Esophagus muscularis mucosa (tissue), 4 donors: ENCODE data around the gene MTG2. TPM values are rescaled to one million over a fixed set of nuclear protein-coding genes. Genes with fewer than 3 reads are reported as not detected.

Source experiments
- DNase-seq: peaks from one replicate; pipeline ENCODE4 v3.0.0-alpha.2; 2017; ENCODE audit errors: extremely low spot score
- H3K27ac ChIP-seq, 4 donors: fragments of 200-600 bp; sonication (generic); replicated peaks in 1 of 4; 1 replicate in 3 of 4; 2 replicates in 1 of 4; pipeline ENCODE4 v1.5.1; 2016 to 2019; ENCODE audit warnings: mild to moderate bottlenecking in 1 of 4
- H3K27me3 ChIP-seq, 4 donors: fragments of 200-600 bp; sonication (generic); one replicate each; pipeline versions ENCODE4 v1.5.1 to v1.6.0; 2016 to 2019
- H3K36me3 ChIP-seq, 4 donors: fragments of 200-600 bp; sonication (generic); one replicate each; pipeline ENCODE4 v1.5.1; 2016 to 2019
- H3K4me1 ChIP-seq, 4 donors: fragments of 200-600 bp; sonication (generic); one replicate each; pipeline ENCODE4 v1.5.1; 2016 to 2019
- H3K4me3 ChIP-seq, 4 donors: fragments of 200-600 bp; sonication (generic); 1 replicate in 2 of 4; 2 replicates in 2 of 4; pipeline ENCODE4 v1.5.1; 2016 to 2019; ENCODE audit warnings: mild to moderate bottlenecking in 4 of 4, moderate library complexity in 1 of 4
- H3K9me3 ChIP-seq, 4 donors: fragments of 200-600 bp; sonication (generic); 1 replicate in 3 of 4; 2 replicates in 1 of 4; pipeline ENCODE4 v1.5.1; 2016 to 2019
- CTCF ChIP-seq, 3 experiments: fragments of 200-600 bp in 2 of 3; fragments of 450-650 bp in 1 of 3; sonication (generic) in 2 of 3; IDR thresholded peaks; one replicate each; pipeline ENCODE4 v1.5.1; 2017 to 2019; ENCODE audit warnings: antibody characterized with exemption in 3 of 3, mild to moderate bottlenecking in 2 of 3, moderate library complexity in 1 of 3
- EP300 ChIP-seq: sonication (generic); formaldehyde crosslinking; IDR thresholded peaks from one replicate; pipeline ENCODE4 v1.6.1; 2017; ENCODE audit warnings: antibody characterized with exemption
- POLR2A ChIP-seq: fragments of 450-650 bp; IDR thresholded peaks from one replicate; pipeline ENCODE4 v1.6.1; 2017; ENCODE audit warnings: antibody characterized with exemption, moderate library complexity, mild to moderate bottlenecking, low read depth
- POLR2AphosphoS5 ChIP-seq, 2 donors: sonication (generic); formaldehyde crosslinking; IDR thresholded peaks; one replicate each; pipeline ENCODE4 v1.6.1; 2017; ENCODE audit warnings: antibody characterized with exemption in 2 of 2
- WGBS: methylation state at CpG from one replicate; pipeline ENCODE4 v1.1.5; 2018; 5-methylcytosine and 5-hydroxymethylcytosine counted together
- intact Hi-C: fragments of 100-400 bp; cut with DNase I; formaldehyde crosslinking; loops from one replicate; pipeline ENCODE4 v1.15.1; 2023
- total RNA-seq, 4 donors: library from RNA; depleted of rRNA; stranded (reverse); fragments of >200 nt; gene quantifications; one replicate each; pipeline versions ENCODE4 v1.1.0 to v1.2.1, GENCODE V29; 2016

Gene MTG2
- total RNA-seq, 4 donors from 2014 or later: 21.6 to 26.5 (median 26.0) TPM

GRCh38 chr20:62240020-62240685 is 57.3 kb downstream of the MTG2 start:
- Histone ChIP-seq H3K9me3 (no peaks in the 10 kb centered on the region), H3K4me3 (peak overlapping the region in 2 of 4 donors; percentile 78 to 90), H3K27ac (peak overlapping the region in 1 of 4 donors; percentile 79), H3K36me3 (peaks cover 0 to 13% (median 6%) of the 10 kb centered on the region in 4 donors), H3K27me3 (peaks cover 0 to 14% (median 0%) of the 10 kb centered on the region in 4 donors), H3K4me1 (peaks cover 47 to 53% (median 51%) of the 10 kb centered on the region in 4 donors)
- no peak for DNase-seq
- no peak for TF ChIP-seq POLR2AphosphoS5 (IDR thresholded peaks at IDR 0.05)
- no peak for TF ChIP-seq CTCF (IDR thresholded peaks at IDR 0.05)
- no peak for TF ChIP-seq POLR2A
- no peak for TF ChIP-seq EP300
- intact Hi-C loops: no loop called here
- 84% methylated on average over 13 of the region's 13 CpGs for WGBS

GRCh38 chr20:62241506-62241905 is 58.7 kb downstream of the MTG2 start:
- Histone ChIP-seq H3K4me3 (no peak overlapping the region), H3K9me3 (no peaks in the 10 kb centered on the region), H3K27me3 (peaks cover 0 to 6% (median 0%) of the 10 kb centered on the region in 4 donors), H3K4me1 (peaks cover 53 to 65% (median 61%) of the 10 kb centered on the region in 4 donors), H3K27ac (no peak overlapping the region), H3K36me3 (peaks cover 0 to 19% (median 6%) of the 10 kb centered on the region in 4 donors)
- no peak for DNase-seq
- TF ChIP-seq POLR2AphosphoS5 (IDR thresholded peaks at IDR 0.05) (no peak), POLR2A (no peak), CTCF (IDR thresholded peaks at IDR 0.05) (no peak), EP300 (no peak)
- intact Hi-C loops: no loop called here
- WGBS: 88% methylated on average over 9 of the region's 10 CpGs

- no peak for TF ChIP-seq POLR2A
- no peak for TF ChIP-seq POLR2AphosphoS5 (IDR thresholded peaks at IDR 0.05)
- no peak for TF ChIP-seq CTCF (IDR thresholded peaks at IDR 0.05)
- no peak for TF ChIP-seq EP300
- DNase-seq: no peak
- no peaks in the 10 kb centered on the region for H3K9me3 ChIP-seq
- 65% methylated on average over 6 of the region's 6 CpGs for WGBS
- intact Hi-C loops: no loop called here
- no peak overlapping the region for H3K4me3 ChIP-seq
- H3K27ac ChIP-seq: peak overlapping the region in 2 of 4 donors; percentile 7 to 22
- H3K36me3 ChIP-seq: peaks cover 0 to 19% (median 6%) of the 10 kb centered on the region in 4 donors
- H3K27me3 ChIP-seq: no peaks in the 10 kb centered on the region
- H3K4me1 ChIP-seq: peaks cover 60 to 72% (median 66%) of the 10 kb centered on the region in 4 donors
Measured at GRCh38 chr20:62242176-62242575, 59.3 kb downstream of the MTG2 start.

GRCh38 chr20:62243106-62243505 is 60.3 kb downstream of the MTG2 start:
- no peak overlapping the region for H3K27ac ChIP-seq
- H3K4me1 ChIP-seq: peaks cover 58 to 72% (median 63%) of the 10 kb centered on the region in 4 donors
- intact Hi-C loops: no loop called here
- no peaks in the 10 kb centered on the region for H3K9me3 ChIP-seq
- no peaks in the 10 kb centered on the region for H3K27me3 ChIP-seq
- H3K4me3 ChIP-seq: no peak overlapping the region
- peaks cover 0 to 19% (median 6%) of the 10 kb centered on the region in 4 donors for H3K36me3 ChIP-seq
- DNase-seq: no peak
- TF ChIP-seq POLR2AphosphoS5 (IDR thresholded peaks at IDR 0.05): no peak
- TF ChIP-seq CTCF (IDR thresholded peaks at IDR 0.05): no peak
- TF ChIP-seq EP300: no peak
- no peak for TF ChIP-seq POLR2A
- WGBS: 95% methylated on average over 8 of the region's 22 CpGs
